ENCODE data around the gene GDAP1L1. TPM values are rescaled to one million over a fixed set of nuclear protein-coding genes. Genes with fewer than 3 reads are reported as not detected.
A peak's percentile ranks its signal among the peaks of the same experiment; 100 is the strongest.

The GDAP1L1 gene
- polyA plus RNA-seq, 2 of the 4 experiments (the other 2 are of a cell fraction), result 0.06 to 0.13 TPM

DNA sequence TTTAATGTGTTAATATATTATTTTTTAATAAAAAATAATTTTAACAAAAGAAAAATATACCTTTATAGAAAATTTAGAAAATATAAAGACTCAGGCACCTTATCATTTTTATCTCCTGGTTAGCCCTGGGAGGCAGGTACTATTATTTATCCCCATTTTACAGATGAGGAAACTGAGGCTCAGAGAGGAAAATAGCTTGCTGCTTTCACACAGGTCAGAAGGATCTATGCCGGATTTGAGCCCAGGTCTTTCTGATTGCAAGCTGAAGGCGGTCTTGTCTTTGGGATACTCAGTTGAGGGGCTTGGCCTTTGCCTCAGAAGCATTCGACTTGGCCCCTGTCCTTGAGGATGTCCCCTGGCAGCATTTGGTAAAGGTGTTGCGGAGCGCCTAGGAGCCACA lies 25.1 kb upstream of the GDAP1L1 start:
- Histone ChIP-seq H3K4me3 (no peak overlapping the region), H3K27ac (no peak overlapping the region), H3K4me1 (no peaks in the 10 kb centered on the region; the same call in 2 of the 3 replicates), H3K4me2 (no peak overlapping the region), H3K9me3 (no peaks in the 10 kb centered on the region)
- ChIA-PET CTCF (interaction anchor here (9.8 to 16.0 kb wide), 3 partner anchors 11 to 241 kb away, joined by 96 to 440 read pairs (median 337); partner anchors contain the start of gene FITM2), POLR2A (no interaction called here)
- no peak for ATAC-seq
- WGBS (ENCODE audit: missing lambda C conversion rate), result 87% methylated on average over 5 of the region's 5 CpGs
- FAIRE-seq, result no peak
- TF ChIP-seq RAD21 (conservative IDR thresholded peaks at IDR 0.05 in 1 of 2, IDR thresholded peaks at IDR 0.05 in 1 of 2) (no peak), MAFK (IDR thresholded peaks at IDR 0.05; ENCODE audit: partially characterized antibody) (no peak), SREBF2 (IDR thresholded peaks at IDR 0.05) (no peak), JUN (IDR thresholded peaks at IDR 0.05) (no peak), CHD4 (IDR thresholded peaks at IDR 0.05; ENCODE audit: borderline replicate concordance) (no peak), JUNB (IDR thresholded peaks at IDR 0.05) (no peak), BHLHE40 (IDR thresholded peaks at IDR 0.05; ENCODE audit: low read depth, low read length) (no peak), MYC (IDR thresholded peaks at IDR 0.05; ENCODE audit: borderline replicate concordance, low read length) (no peak), RARB (CRISPR knock-in tag; IDR thresholded peaks at IDR 0.05) (no peak), FOSB (CRISPR knock-in tag; IDR thresholded peaks at IDR 0.05) (no peak), SMC3 (IDR thresholded peaks at IDR 0.05) (no peak), TFCP2L1 (CRISPR knock-in tag; IDR thresholded peaks at IDR 0.05) (no peak), FOXS1 (CRISPR knock-in tag; IDR thresholded peaks at IDR 0.05) (no peak), ZFP36 (IDR thresholded peaks at IDR 0.05; ENCODE audit: borderline replicate concordance, partially characterized antibody) (no peak), HOXA7 (CRISPR knock-in tag; IDR thresholded peaks at IDR 0.05) (no peak), HDAC2 (IDR thresholded peaks at IDR 0.05) (no peak), ZC3H11A (IDR thresholded peaks at IDR 0.05) (no peak), RFX5 (IDR thresholded peaks at IDR 0.05) (no peak)
- TF ChIP-seq, protein P1, sequence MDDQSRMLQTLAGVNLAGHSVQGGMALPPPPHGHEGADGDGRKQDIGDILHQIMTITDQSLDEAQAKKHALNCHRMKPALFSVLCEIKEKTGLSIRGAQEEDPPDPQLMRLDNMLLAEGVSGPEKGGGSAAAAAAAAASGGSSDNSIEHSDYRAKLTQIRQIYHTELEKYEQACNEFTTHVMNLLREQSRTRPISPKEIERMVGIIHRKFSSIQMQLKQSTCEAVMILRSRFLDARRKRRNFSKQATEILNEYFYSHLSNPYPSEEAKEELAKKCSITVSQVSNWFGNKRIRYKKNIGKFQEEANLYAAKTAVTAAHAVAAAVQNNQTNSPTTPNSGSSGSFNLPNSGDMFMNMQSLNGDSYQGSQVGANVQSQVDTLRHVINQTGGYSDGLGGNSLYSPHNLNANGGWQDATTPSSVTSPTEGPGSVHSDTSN (IDR thresholded peaks at IDR 0.05), result no peak
- TF ChIP-seq, protein P2, sequence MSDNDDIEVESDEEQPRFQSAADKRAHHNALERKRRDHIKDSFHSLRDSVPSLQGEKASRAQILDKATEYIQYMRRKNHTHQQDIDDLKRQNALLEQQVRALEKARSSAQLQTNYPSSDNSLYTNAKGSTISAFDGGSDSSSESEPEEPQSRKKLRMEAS (IDR thresholded peaks at IDR 0.05), result no peak
- DNase-seq (ENCODE audit: low read depth in 1 of 2, low spot score in 1 of 2), result no peak

DNA sequence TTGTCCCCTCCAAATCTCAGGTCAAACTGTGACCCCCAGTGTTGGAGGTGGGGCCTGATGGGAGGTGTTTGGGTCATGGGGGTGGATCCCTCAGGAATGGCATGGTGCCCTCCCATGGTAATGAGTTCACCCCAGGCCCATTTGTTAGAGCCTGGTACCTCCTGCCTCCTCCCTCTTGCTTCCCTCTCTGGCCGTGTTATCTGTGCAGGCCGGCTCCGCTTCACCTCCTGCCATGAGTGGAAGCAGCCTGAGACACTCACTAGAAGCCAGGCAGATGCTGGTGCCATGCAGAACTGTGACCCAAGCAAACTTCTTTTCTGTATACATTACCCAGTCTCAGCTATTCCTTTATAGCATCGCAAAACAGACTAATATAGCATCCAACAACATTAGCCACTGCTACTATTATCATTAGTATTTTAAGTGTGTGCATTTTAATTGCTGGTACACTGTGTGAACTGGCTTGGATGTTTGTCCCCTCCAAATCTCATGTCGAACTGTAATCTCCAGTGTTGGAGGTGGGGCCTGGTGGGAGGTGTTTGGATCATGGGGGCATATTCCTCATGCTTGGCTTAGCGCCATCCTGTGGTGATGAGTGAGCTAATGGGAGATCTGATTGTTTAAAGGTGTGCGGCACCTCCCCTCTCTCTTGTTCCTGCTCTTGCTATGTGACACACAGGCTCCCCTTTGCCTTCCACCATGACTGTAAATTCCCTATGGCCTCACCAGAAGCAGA lies 24.3 kb upstream of the GDAP1L1 start:
- no peak for TF ChIP-seq RFX5 (IDR thresholded peaks at IDR 0.05)
- TF ChIP-seq CBX8 (IDR thresholded peaks at IDR 0.05), result no peak
- no peak for TF ChIP-seq HOXA7 (CRISPR knock-in tag; IDR thresholded peaks at IDR 0.05)
- no peak for TF ChIP-seq MYC (IDR thresholded peaks at IDR 0.05; ENCODE audit: borderline replicate concordance, low read length)
- TF ChIP-seq FOXS1 (CRISPR knock-in tag; IDR thresholded peaks at IDR 0.05), result no peak
- no peak for TF ChIP-seq TFCP2L1 (CRISPR knock-in tag; IDR thresholded peaks at IDR 0.05)
- no peak for TF ChIP-seq RAD21 (conservative IDR thresholded peaks at IDR 0.05 in 1 of 2, IDR thresholded peaks at IDR 0.05 in 1 of 2)
- TF ChIP-seq GATA3 (IDR thresholded peaks at IDR 0.05; ENCODE audit: borderline replicate concordance), result no peak
- no peak for TF ChIP-seq ZNF302 (CRISPR knock-in tag; IDR thresholded peaks at IDR 0.05)
- TF ChIP-seq EHMT2 (IDR thresholded peaks at IDR 0.05; ENCODE audit: low read depth), result no peak
- no peak for TF ChIP-seq KDM5A (IDR thresholded peaks at IDR 0.05)
- TF ChIP-seq, protein P3, sequence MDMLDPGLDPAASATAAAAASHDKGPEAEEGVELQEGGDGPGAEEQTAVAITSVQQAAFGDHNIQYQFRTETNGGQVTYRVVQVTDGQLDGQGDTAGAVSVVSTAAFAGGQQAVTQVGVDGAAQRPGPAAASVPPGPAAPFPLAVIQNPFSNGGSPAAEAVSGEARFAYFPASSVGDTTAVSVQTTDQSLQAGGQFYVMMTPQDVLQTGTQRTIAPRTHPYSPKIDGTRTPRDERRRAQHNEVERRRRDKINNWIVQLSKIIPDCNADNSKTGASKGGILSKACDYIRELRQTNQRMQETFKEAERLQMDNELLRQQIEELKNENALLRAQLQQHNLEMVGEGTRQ (IDR thresholded peaks at IDR 0.05), result no peak
- no peak for TF ChIP-seq ZSCAN20 (CRISPR knock-in tag; IDR thresholded peaks at IDR 0.05)
- TF ChIP-seq CBX2 (IDR thresholded peaks at IDR 0.05; ENCODE audit: borderline replicate concordance, low read depth), result no peak
- TF ChIP-seq ESRRA (IDR thresholded peaks at IDR 0.05; ENCODE audit: borderline replicate concordance, low read length), result no peak
- TF ChIP-seq, protein P4, sequence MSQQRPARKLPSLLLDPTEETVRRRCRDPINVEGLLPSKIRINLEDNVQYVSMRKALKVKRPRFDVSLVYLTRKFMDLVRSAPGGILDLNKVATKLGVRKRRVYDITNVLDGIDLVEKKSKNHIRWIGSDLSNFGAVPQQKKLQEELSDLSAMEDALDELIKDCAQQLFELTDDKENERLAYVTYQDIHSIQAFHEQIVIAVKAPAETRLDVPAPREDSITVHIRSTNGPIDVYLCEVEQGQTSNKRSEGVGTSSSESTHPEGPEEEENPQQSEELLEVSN (IDR thresholded peaks at IDR 0.05; ENCODE audit: borderline replicate concordance, low read depth), result no peak
- TF ChIP-seq, protein P5, sequence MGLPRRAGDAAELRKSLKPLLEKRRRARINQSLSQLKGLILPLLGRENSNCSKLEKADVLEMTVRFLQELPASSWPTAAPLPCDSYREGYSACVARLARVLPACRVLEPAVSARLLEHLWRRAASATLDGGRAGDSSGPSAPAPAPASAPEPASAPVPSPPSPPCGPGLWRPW (IDR thresholded peaks at IDR 0.05), result no peak
- TF ChIP-seq BHLHE40 (IDR thresholded peaks at IDR 0.05; ENCODE audit: low read depth, low read length), result no peak
- WGBS (ENCODE audit: missing lambda C conversion rate), result 69% methylated on average over 7 of the region's 7 CpGs
- no peaks in the 10 kb centered on the region for H3K9me3 ChIP-seq
- peak in 1 of 2 experiments; percentile 21 for DNase-seq (ENCODE audit: low read depth in 1 of 2, low spot score in 1 of 2)
- POLR2A ChIA-PET, result no interaction called here
- H3K27ac ChIP-seq, result no peak overlapping the region
- ATAC-seq, result peak in 1 of 2 experiments; percentile 36; a peak in 2 of 6 replicates
- H3K4me1 ChIP-seq, result no peaks in the 10 kb centered on the region; the same call in 2 of the 3 replicates
- H3K4me2 ChIP-seq, result no peak overlapping the region
- CTCF ChIA-PET, result interaction anchor here (1.1 to 16.0 kb wide), 7 partner anchors 7 to 240 kb away, joined by 3 to 440 read pairs (median 48); partner anchors contain the start of genes FITM2 and GDAP1L1
- FAIRE-seq, result no peak
- no peak overlapping the region for H3K4me3 ChIP-seq
